Measurements from ENCODE around the gene SRPK2. TPM values are rescaled to one million over a fixed set of nuclear protein-coding genes. Genes with fewer than 3 reads are reported as not detected.
"Not testable (repeated sequence)": the region's sequence is repeated elsewhere in the genome, so short reads cannot be mapped to it uniquely, and the experiment has no call there.

Gene SRPK2
- total RNA-seq, 1 donor from 2014 or later = 56.4 TPM

- intact Hi-C loops (cut with micrococcal nuclease); H3K4me3 Mint-ChIP-seq; DNase-seq (ENCODE audit: low spot score); H3K27me3 Mint-ChIP-seq (ENCODE audit: insufficient read depth); H3K27ac Mint-ChIP-seq: not testable (repeated sequence)
- peaks cover 12% of the 10 kb centered on the region for H3K9me3 Mint-ChIP-seq
- H3K4me1 Mint-ChIP-seq (ENCODE audit: low read depth) = peaks cover 14% of the 10 kb centered on the region
- peaks cover 13% of the 10 kb centered on the region for H3K36me3 Mint-ChIP-seq (ENCODE audit: low read depth)
Observed at GRCh38 chr7:105260201-105260871, 128.4 kb downstream of the SRPK2 start.

- intact Hi-C loops (cut with micrococcal nuclease); H3K4me3 Mint-ChIP-seq; H3K27me3 Mint-ChIP-seq (ENCODE audit: insufficient read depth); DNase-seq (ENCODE audit: low spot score); H3K27ac Mint-ChIP-seq: not testable (repeated sequence)
- Mint-ChIP-seq H3K36me3 (ENCODE audit: low read depth) (peaks cover 13% of the 10 kb centered on the region), H3K4me1 (ENCODE audit: low read depth) (peaks cover 14% of the 10 kb centered on the region), H3K9me3 (peaks cover 12% of the 10 kb centered on the region)
Observed at GRCh38 chr7:105258919-105259318, 129.8 kb downstream of the SRPK2 start.

GRCh38 chr7:105257338-105257737, 131.4 kb downstream of the SRPK2 start:
- Mint-ChIP-seq H3K9me3 (peaks cover 12% of the 10 kb centered on the region), H3K4me3 (no peak overlapping the region), H3K27ac (no peak overlapping the region), H3K36me3 (ENCODE audit: low read depth) (peaks cover 13% of the 10 kb centered on the region), H3K27me3 (ENCODE audit: insufficient read depth) (no peaks in the 10 kb centered on the region), H3K4me1 (ENCODE audit: low read depth) (peaks cover 14% of the 10 kb centered on the region)
- no peak for DNase-seq (ENCODE audit: low spot score)
- intact Hi-C loops (cut with micrococcal nuclease) = no loop called here

- Mint-ChIP-seq H3K4me1 (ENCODE audit: low read depth) (peaks cover 14% of the 10 kb centered on the region), H3K9me3 (peaks cover 12% of the 10 kb centered on the region), H3K4me3 (no peak overlapping the region), H3K36me3 (ENCODE audit: low read depth) (peaks cover 13% of the 10 kb centered on the region), H3K27ac (no peak overlapping the region), H3K27me3 (ENCODE audit: insufficient read depth) (no peaks in the 10 kb centered on the region)
- DNase-seq (ENCODE audit: low spot score) = no peak
- intact Hi-C loops (cut with micrococcal nuclease) = no loop called here
Observed at GRCh38 chr7:105256761-105257231, 131.9 kb downstream of the SRPK2 start.

- no peak overlapping the region for H3K4me3 Mint-ChIP-seq
- no peaks in the 10 kb centered on the region for H3K9me3 Mint-ChIP-seq
- intact Hi-C loops (cut with micrococcal nuclease) = no loop called here
- no peaks in the 10 kb centered on the region for H3K27me3 Mint-ChIP-seq (ENCODE audit: insufficient read depth)
- no peak for DNase-seq (ENCODE audit: low spot score)
- H3K27ac Mint-ChIP-seq = no peak overlapping the region
- H3K4me1 Mint-ChIP-seq (ENCODE audit: low read depth) = no peaks in the 10 kb centered on the region
- H3K36me3 Mint-ChIP-seq (ENCODE audit: low read depth) = no peaks in the 10 kb centered on the region
Observed at GRCh38 chr7:105250706-105251105, 138.0 kb downstream of the SRPK2 start.

GRCh38 chr7:105250239-105250638, 138.5 kb downstream of the SRPK2 start:
- intact Hi-C loops (cut with micrococcal nuclease) = no loop called here
- no peak for DNase-seq (ENCODE audit: low spot score)
- Mint-ChIP-seq H3K36me3 (ENCODE audit: low read depth) (no peaks in the 10 kb centered on the region), H3K27ac (no peak overlapping the region), H3K27me3 (ENCODE audit: insufficient read depth) (no peaks in the 10 kb centered on the region), H3K9me3 (no peaks in the 10 kb centered on the region), H3K4me3 (no peak overlapping the region), H3K4me1 (ENCODE audit: low read depth) (no peaks in the 10 kb centered on the region)

GRCh38 chr7:105249216-105249615, 139.5 kb downstream of the SRPK2 start:
- intact Hi-C loops (cut with micrococcal nuclease) = no loop called here
- no peak overlapping the region for H3K27ac Mint-ChIP-seq
- H3K27me3 Mint-ChIP-seq (ENCODE audit: insufficient read depth) = no peaks in the 10 kb centered on the region
- no peak for DNase-seq (ENCODE audit: low spot score)
- H3K36me3 Mint-ChIP-seq (ENCODE audit: low read depth) = no peaks in the 10 kb centered on the region
- no peaks in the 10 kb centered on the region for H3K4me1 Mint-ChIP-seq (ENCODE audit: low read depth)
- no peaks in the 10 kb centered on the region for H3K9me3 Mint-ChIP-seq
- no peak overlapping the region for H3K4me3 Mint-ChIP-seq

- Mint-ChIP-seq H3K36me3 (ENCODE audit: low read depth) (no peaks in the 10 kb centered on the region), H3K27ac (no peak overlapping the region), H3K9me3 (no peaks in the 10 kb centered on the region), H3K4me3 (no peak overlapping the region), H3K4me1 (ENCODE audit: low read depth) (peaks cover 2% of the 10 kb centered on the region), H3K27me3 (ENCODE audit: insufficient read depth) (no peaks in the 10 kb centered on the region)
- intact Hi-C loops (cut with micrococcal nuclease) = no loop called here
- DNase-seq (ENCODE audit: low spot score) = no peak
Observed at GRCh38 chr7:105246679-105247078, 142.0 kb downstream of the SRPK2 start.

GRCh38 chr7:105246256-105246655, 142.5 kb downstream of the SRPK2 start:
- H3K4me3 Mint-ChIP-seq = no peak overlapping the region
- H3K36me3 Mint-ChIP-seq (ENCODE audit: low read depth) = no peaks in the 10 kb centered on the region
- no peaks in the 10 kb centered on the region for H3K27me3 Mint-ChIP-seq (ENCODE audit: insufficient read depth)
- H3K27ac Mint-ChIP-seq = no peak overlapping the region
- no peaks in the 10 kb centered on the region for H3K9me3 Mint-ChIP-seq
- peaks cover 5% of the 10 kb centered on the region for H3K4me1 Mint-ChIP-seq (ENCODE audit: low read depth)
- DNase-seq (ENCODE audit: low spot score) = no peak
- intact Hi-C loops (cut with micrococcal nuclease) = no loop called here

GRCh38 chr7:105245398-105246114, 143.2 kb downstream of the SRPK2 start:
- no peak overlapping the region for H3K4me3 Mint-ChIP-seq
- no peak overlapping the region for H3K27ac Mint-ChIP-seq
- no peaks in the 10 kb centered on the region for H3K27me3 Mint-ChIP-seq (ENCODE audit: insufficient read depth)
- no peaks in the 10 kb centered on the region for H3K36me3 Mint-ChIP-seq (ENCODE audit: low read depth)
- no peaks in the 10 kb centered on the region for H3K9me3 Mint-ChIP-seq
- peaks cover 5% of the 10 kb centered on the region for H3K4me1 Mint-ChIP-seq (ENCODE audit: low read depth)
- intact Hi-C loops (cut with micrococcal nuclease) = no loop called here
- DNase-seq (ENCODE audit: low spot score) = no peak

- H3K27ac Mint-ChIP-seq = no peak overlapping the region
- no peak for DNase-seq (ENCODE audit: low spot score)
- no peaks in the 10 kb centered on the region for H3K36me3 Mint-ChIP-seq (ENCODE audit: low read depth)
- no peaks in the 10 kb centered on the region for H3K27me3 Mint-ChIP-seq (ENCODE audit: insufficient read depth)
- no peaks in the 10 kb centered on the region for H3K9me3 Mint-ChIP-seq
- intact Hi-C loops (cut with micrococcal nuclease) = no loop called here
- H3K4me3 Mint-ChIP-seq = no peak overlapping the region
- H3K4me1 Mint-ChIP-seq (ENCODE audit: low read depth) = peaks cover 5% of the 10 kb centered on the region
Observed at GRCh38 chr7:105244594-105244993, 144.1 kb downstream of the SRPK2 start.

GRCh38 chr7:105241198-105241597, 147.5 kb downstream of the SRPK2 start:
- no peaks in the 10 kb centered on the region for H3K9me3 Mint-ChIP-seq
- H3K27ac Mint-ChIP-seq = no peak overlapping the region
- no peak for DNase-seq (ENCODE audit: low spot score)
- peaks cover 1% of the 10 kb centered on the region for H3K36me3 Mint-ChIP-seq (ENCODE audit: low read depth)
- intact Hi-C loops (cut with micrococcal nuclease) = no loop called here
- H3K4me1 Mint-ChIP-seq (ENCODE audit: low read depth) = peaks cover 8% of the 10 kb centered on the region
- no peaks in the 10 kb centered on the region for H3K27me3 Mint-ChIP-seq (ENCODE audit: insufficient read depth)
- H3K4me3 Mint-ChIP-seq = no peak overlapping the region

GRCh38 chr7:105238198-105238765, 150.4 kb downstream of the SRPK2 start:
- no peak overlapping the region for H3K27ac Mint-ChIP-seq
- intact Hi-C loops (cut with micrococcal nuclease) = no loop called here
- H3K4me3 Mint-ChIP-seq = no peak overlapping the region
- H3K4me1 Mint-ChIP-seq (ENCODE audit: low read depth) = peaks cover 8% of the 10 kb centered on the region
- no peaks in the 10 kb centered on the region for H3K9me3 Mint-ChIP-seq
- H3K36me3 Mint-ChIP-seq (ENCODE audit: low read depth) = peaks cover 1% of the 10 kb centered on the region
- H3K27me3 Mint-ChIP-seq (ENCODE audit: insufficient read depth) = no peaks in the 10 kb centered on the region
- DNase-seq (ENCODE audit: low spot score) = no peak

All from activated T-helper 1 cell treated with anti-CD3 and anti-CD28 coated beads, Interleukin-12 subunit alpha, Interleukin-12 subunit beta, Interleukin-2, Interleukin-4 antibody, amounts not matched to agents 30 ng/mL and 10 ng/mL and 1 ng/mL, durations not matched to agents 14 hours and 24 hours and 36 hours (primary cell).